GM23248 (cell line): ENCODE results near the gene CDK8. TPM values are rescaled to one million over a fixed set of nuclear protein-coding genes. Genes with fewer than 3 reads are reported as not detected.

Source experiments
- DNase-seq: peaks from one replicate; pipeline ENCODE4 v3.0.0-alpha.2; 2015
- H2AFZ ChIP-seq: fragments of 200-600 bp; sonication (generic); 2 replicates; pipeline ENCODE4 v1.6.1; 2016; ENCODE audit warnings: antibody characterized with exemption
- H3F3A ChIP-seq: fragments of 200-600 bp; sonication (generic); 2 replicates; pipeline ENCODE4 v1.6.1; 2016; ENCODE audit warnings: mild to moderate bottlenecking, antibody characterized with exemption, mixed run types; ENCODE audit not compliant: insufficient read depth
- H3K27ac ChIP-seq: fragments of 200-600 bp; sonication (generic); 2 replicates; pipeline ENCODE4 v1.5.1; 2016; ENCODE audit warnings: mild to moderate bottlenecking
- H3K27me3 ChIP-seq: fragments of 200-600 bp; sonication (generic); replicated peaks from 2 replicates; pipeline ENCODE4 v1.6.1; 2016; ENCODE audit warnings: mild to moderate bottlenecking; ENCODE audit not compliant: insufficient read depth
- H3K36me3 ChIP-seq: fragments of 200-600 bp; sonication (generic); 2 replicates; pipeline ENCODE4 v1.6.1; 2016; ENCODE audit warnings: low read depth, mild to moderate bottlenecking
- H3K4me1 ChIP-seq: fragments of 200-600 bp; sonication (generic); 2 replicates; pipeline ENCODE4 v1.6.1; 2016; ENCODE audit warnings: mild to moderate bottlenecking; ENCODE audit not compliant: insufficient read depth
- H3K4me2 ChIP-seq: fragments of 200-600 bp; sonication (generic); one replicate; pipeline ENCODE4 v1.6.1; 2016; ENCODE audit warnings: mild to moderate bottlenecking; ENCODE audit not compliant: unreplicated experiment
- H3K4me3 ChIP-seq: fragments of 200-600 bp; sonication (generic); 2 replicates; pipeline ENCODE4 v1.5.1; 2016; ENCODE audit warnings: mild to moderate bottlenecking
- H3K79me2 ChIP-seq: fragments of 200-600 bp; sonication (generic); 2 replicates; pipeline ENCODE4 v1.6.1; 2016; ENCODE audit warnings: mild to moderate bottlenecking; ENCODE audit not compliant: insufficient read depth
- H3K9ac ChIP-seq: fragments of 200-600 bp; sonication (generic); 2 replicates; pipeline ENCODE4 v1.6.1; 2016; ENCODE audit warnings: mild to moderate bottlenecking
- H3K9me2 ChIP-seq: fragments of 200-600 bp; sonication (generic); 2 replicates; pipeline ENCODE4 v1.6.1; 2016; ENCODE audit warnings: mixed run types, mild to moderate bottlenecking, moderate library complexity; ENCODE audit not compliant: insufficient read depth
- H3K9me3 ChIP-seq: fragments of 200-600 bp; sonication (generic); one replicate; pipeline ENCODE4 v1.6.1; 2017; ENCODE audit warnings: low read depth
- H4K20me1 ChIP-seq: fragments of 200-600 bp; sonication (generic); 2 replicates; pipeline ENCODE4 v1.6.0; 2016; ENCODE audit not compliant: insufficient read depth
- EZH2 ChIP-seq: fragments of 200-600 bp; sonication (generic); IDR thresholded peaks from 2 replicates; pipeline ENCODE4 v1.6.1; 2018; ENCODE audit warnings: antibody characterized with exemption, mild to moderate bottlenecking; ENCODE audit not compliant: insufficient read depth, poor library complexity, severe bottlenecking
- EZH2phosphoT487 ChIP-seq: fragments of 200-600 bp; sonication (generic); IDR thresholded peaks from 2 replicates; pipeline ENCODE4 v1.6.1; 2018; ENCODE audit warnings: antibody characterized with exemption, moderate library complexity, mild to moderate bottlenecking, low read depth; ENCODE audit not compliant: insufficient read depth
- WGBS, 2 experiments: methylation state at CpG; one replicate each; pipeline ENCODE4 v1.1.6; 2015 to 2017; ENCODE audit warnings: low lambda C conversion rate in 2 of 2, low coverage in 1 of 2; ENCODE audit errors: missing lambda C conversion rate in 2 of 2; 5-methylcytosine and 5-hydroxymethylcytosine counted together
- in situ Hi-C: fragments of 300-500 bp; cut with MboI; formaldehyde crosslinking; loops from 2 replicates; pipeline ENCODE4 v1.15.0; 2020
- polyA plus RNA-seq: library from polyadenylated mRNA; unstranded; fragments of >200 nt; fragmentation: Nextera tagmentation; extraction: Ambion mirVana; gene quantifications from 2 replicates; pipeline ENCODE4 v1.2.1, GENCODE V29; 2016
- total RNA-seq: library from RNA; depleted of rRNA; stranded (reverse); fragments of >200 nt; shearing (Covaris generic); gene quantifications from 2 replicates; pipeline ENCODE4 v1.2.3, GENCODE V29; 2014

CDK8 gene
- total and polyA plus RNA-seq, 2 experiments from 2014 or later, result 5.1 to 11.9 TPM

DNA sequence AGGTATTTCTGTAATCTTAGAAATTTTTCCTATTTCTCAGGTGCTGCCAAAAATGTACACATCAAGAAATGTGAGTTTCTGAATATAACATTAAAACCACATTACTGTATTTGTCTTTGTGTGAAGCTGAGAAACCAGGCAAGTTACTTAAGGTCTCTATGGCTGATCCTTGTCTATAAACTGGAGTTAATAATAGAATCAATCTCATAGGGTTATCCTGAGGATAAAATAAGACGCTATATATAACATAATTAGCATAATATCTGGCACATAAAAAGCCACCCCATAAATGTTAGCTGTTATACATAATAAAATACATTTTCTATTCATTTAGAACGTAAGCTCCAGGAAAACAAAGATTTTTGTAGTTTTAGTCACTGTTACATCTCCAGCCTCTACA lies 37.9 kb upstream of the CDK8 start:
- H3K4me3 ChIP-seq, result no peak overlapping the region
- H4K20me1 ChIP-seq, result peaks cover 3% of the 10 kb centered on the region; the same call in 1 of the 2 replicates

DNA sequence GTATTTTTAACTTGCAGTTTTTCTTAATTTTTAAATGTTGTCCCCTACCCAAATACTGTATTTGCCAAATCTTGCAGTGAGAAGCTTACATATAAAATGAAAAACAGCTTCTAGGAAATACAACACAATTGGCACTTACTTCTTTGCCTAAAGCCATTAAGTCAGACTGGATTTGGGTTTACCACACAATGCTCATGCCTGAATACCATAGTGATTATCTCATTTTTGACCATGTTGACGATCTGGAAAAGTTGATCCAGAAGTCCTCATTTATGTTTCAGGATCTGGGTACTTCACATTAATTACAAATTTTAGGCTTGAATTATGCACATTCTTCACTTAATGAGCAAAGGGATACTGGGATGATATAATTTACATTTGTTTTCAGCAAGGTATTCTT lies 34.2 kb upstream of the CDK8 start:
- no peak for TF ChIP-seq EZH2
- TF ChIP-seq EZH2phosphoT487, result no peak
- 0 out of 2 replicates have a peak overlapping the region, but pooled peaks have one; percentile 98 for H3K9ac ChIP-seq
- DNase-seq, result peak; percentile 70
- peak overlapping the region; percentile 80 for H3K4me3 ChIP-seq
- peaks cover 3% of the 10 kb centered on the region for H3K9me2 ChIP-seq
- H3K4me1 ChIP-seq, result peaks cover 23% of the 10 kb centered on the region
- peaks cover 51% of the 10 kb centered on the region for H3K36me3 ChIP-seq
- no peak overlapping the region for H2AFZ ChIP-seq
- no peaks in the 10 kb centered on the region for H3K9me3 ChIP-seq
- no peaks in the 10 kb centered on the region for H3K27me3 ChIP-seq
- H3F3A ChIP-seq, result peaks cover 34% of the 10 kb centered on the region
- H4K20me1 ChIP-seq, result peaks cover 3% of the 10 kb centered on the region; the same call in 1 of the 2 replicates
- H3K27ac ChIP-seq, result peak overlapping the region; percentile 97
- H3K4me2 ChIP-seq, result peak overlapping the region; percentile 100
- in situ Hi-C loops, result no loop called here
- WGBS, 2 experiments, result 0 to 13% methylated on average over 1 of the region's 1 CpG
- H3K79me2 ChIP-seq, result peaks cover 34% of the 10 kb centered on the region

More for the DNA sequence above, 37.9 kb upstream of the CDK8 start:
- peaks cover 23% of the 10 kb centered on the region for H3F3A ChIP-seq
- H3K79me2 ChIP-seq, result peaks cover 30% of the 10 kb centered on the region
- H3K4me2 ChIP-seq, result no peak overlapping the region
- peaks cover 20% of the 10 kb centered on the region for H3K4me1 ChIP-seq
- no peak overlapping the region for H3K9ac ChIP-seq
- peaks cover 73% of the 10 kb centered on the region for H3K36me3 ChIP-seq
- no peak for DNase-seq
- in situ Hi-C loops, result no loop called here
- H2AFZ ChIP-seq, result no peak overlapping the region
- TF ChIP-seq EZH2 (no peak), EZH2phosphoT487 (no peak)
- H3K9me2 ChIP-seq, result peaks cover 3% of the 10 kb centered on the region
- 80 to 88% methylated on average over 2 of the region's 2 CpGs for WGBS, 2 experiments
- H3K9me3 ChIP-seq, result no peaks in the 10 kb centered on the region
- no peaks in the 10 kb centered on the region for H3K27me3 ChIP-seq
- no peak overlapping the region for H3K27ac ChIP-seq

GRCh38 chr13:26220575-26220974 lies 33.4 kb upstream of the CDK8 start:
- Histone ChIP-seq H3K4me1 (peaks cover 23% of the 10 kb centered on the region), H4K20me1 (peaks cover 3% of the 10 kb centered on the region; the same call in 1 of the 2 replicates), H3F3A (peaks cover 34% of the 10 kb centered on the region), H3K9ac (peak overlapping the region; percentile 98), H3K36me3 (peaks cover 44% of the 10 kb centered on the region), H3K9me2 (peaks cover 3% of the 10 kb centered on the region), H3K27me3 (no peaks in the 10 kb centered on the region), H3K79me2 (peaks cover 34% of the 10 kb centered on the region), H3K4me3 (peak overlapping the region; percentile 80), H3K9me3 (no peaks in the 10 kb centered on the region), H3K27ac (peak overlapping the region; percentile 97), H2AFZ (no peak overlapping the region; the same call in 1 of the 2 replicates), H3K4me2 (peak overlapping the region; percentile 100)
- WGBS, 2 experiments, result 41 to 52% methylated on average over 2 of the region's 2 CpGs
- TF ChIP-seq EZH2phosphoT487 (no peak), EZH2 (no peak)
- DNase-seq, result peak; percentile 75
- in situ Hi-C loops, result no loop called here

- H3K9me2 ChIP-seq, result peaks cover 3% of the 10 kb centered on the region
- H3K4me3 ChIP-seq, result peak overlapping the region; percentile 80
- H3K27ac ChIP-seq, result peak overlapping the region; percentile 97
- peak overlapping the region; percentile 99 for H2AFZ ChIP-seq
- H3K9ac ChIP-seq, result peak overlapping the region; percentile 98
- peaks cover 23% of the 10 kb centered on the region for H3K4me1 ChIP-seq
- H3K4me2 ChIP-seq, result peak overlapping the region; percentile 100
- peaks cover 37% of the 10 kb centered on the region for H3K36me3 ChIP-seq
- H3F3A ChIP-seq, result peaks cover 34% of the 10 kb centered on the region
- H4K20me1 ChIP-seq, result peaks cover 3% of the 10 kb centered on the region; the same call in 1 of the 2 replicates
- H3K9me3 ChIP-seq, result no peaks in the 10 kb centered on the region
- H3K27me3 ChIP-seq, result no peaks in the 10 kb centered on the region
- WGBS, 2 experiments, result 1 to 4% methylated on average over 16 of the region's 16 CpGs
- DNase-seq, result no peak
- peaks cover 34% of the 10 kb centered on the region for H3K79me2 ChIP-seq
- in situ Hi-C loops, result no loop called here
- no peak for TF ChIP-seq EZH2phosphoT487
- no peak for TF ChIP-seq EZH2
Measured at GRCh38 chr13:26221399-26221720, 32.6 kb upstream of the CDK8 start.
